ENCODE results near the gene SHISA6. TPM values are rescaled to one million over a fixed set of nuclear protein-coding genes. Genes with fewer than 3 reads are reported as not detected.

SHISA6 gene
- total RNA-seq, 1 experiment from 2014 or later, result not detected

GRCh38 chr17:11302401-11303186 is 61.6 kb downstream of the SHISA6 start:
- TF ChIP-seq POLR2AphosphoS5 (IDR thresholded peaks at IDR 0.05; ENCODE audit: low read depth, low read length) (no peak), CTCF (IDR thresholded peaks at IDR 0.05) (no peak), TCF7L2 (IDR thresholded peaks at IDR 0.05; ENCODE audit: low read depth, low read length) (no peak), SIN3A (IDR thresholded peaks at IDR 0.05; ENCODE audit: borderline replicate concordance, insufficient read depth, low read depth, low read length) (no peak), REST (IDR thresholded peaks at IDR 0.05; ENCODE audit: insufficient read depth in 1 of 2, low read depth in 2 of 2, low read length in 1 of 2) (no peak)
- BruUV-seq (replicated peaks), result no TSS peak
- Histone ChIP-seq H3K4me1 (ENCODE audit: control insufficient read depth, insufficient read depth, low read length) (no peaks in the 10 kb centered on the region), H3K27ac (ENCODE audit: low read length) (no peak overlapping the region), H3K4me3 (ENCODE audit: low read depth in 2 of 2, low read length in 2 of 2) (no peak overlapping the region), H3K9me3 (ENCODE audit: control insufficient read depth, insufficient read depth, low read depth, low read length) (no peaks in the 10 kb centered on the region), H3K27me3 (ENCODE audit: control insufficient read depth, insufficient read depth, low read length) (no peaks in the 10 kb centered on the region), H3K36me3 (ENCODE audit: control insufficient read depth, insufficient read depth, low read length) (no peaks in the 10 kb centered on the region)
- POLR2A ChIA-PET, result no interaction called here
- in situ Hi-C loops (cut with HindIII; ENCODE audit: low pct_unique_long_range_greater_than_20kb, low sequenced_read_pairs), result no loop called here
- intact Hi-C loops (cut with micrococcal nuclease; ENCODE audit: unreplicated experiment), result no loop called here
- CTCF ChIA-PET, result no interaction called here
- ATAC-seq, result no peak
- DNase-seq (ENCODE audit: low read depth, low spot score), result no peak

GRCh38 chr17:11303773-11304394 is 62.9 kb downstream of the SHISA6 start:
- no peaks in the 10 kb centered on the region for H3K9me3 ChIP-seq (ENCODE audit: control insufficient read depth, insufficient read depth, low read depth, low read length)
- ATAC-seq (no peak), DNase-seq (ENCODE audit: low read depth, low spot score) (no peak)
- in situ Hi-C loops (cut with HindIII; ENCODE audit: low pct_unique_long_range_greater_than_20kb, low sequenced_read_pairs), result no loop called here
- TF ChIP-seq SIN3A (IDR thresholded peaks at IDR 0.05; ENCODE audit: borderline replicate concordance, insufficient read depth, low read depth, low read length) (no peak), REST (IDR thresholded peaks at IDR 0.05; ENCODE audit: insufficient read depth in 1 of 2, low read depth in 2 of 2, low read length in 1 of 2) (no peak), CTCF (IDR thresholded peaks at IDR 0.05) (no peak), POLR2AphosphoS5 (IDR thresholded peaks at IDR 0.05; ENCODE audit: low read depth, low read length) (no peak), TCF7L2 (IDR thresholded peaks at IDR 0.05; ENCODE audit: low read depth, low read length) (no peak)
- no TSS peak for BruUV-seq (replicated peaks)
- intact Hi-C loops (cut with micrococcal nuclease; ENCODE audit: unreplicated experiment), result no loop called here
- ChIA-PET CTCF (no interaction called here), POLR2A (no interaction called here)
- no peak overlapping the region for H3K27ac ChIP-seq (ENCODE audit: low read length)
- no peaks in the 10 kb centered on the region for H3K27me3 ChIP-seq (ENCODE audit: control insufficient read depth, insufficient read depth, low read length)
- H3K4me1 ChIP-seq (ENCODE audit: control insufficient read depth, insufficient read depth, low read length), result no peaks in the 10 kb centered on the region
- no peaks in the 10 kb centered on the region for H3K36me3 ChIP-seq (ENCODE audit: control insufficient read depth, insufficient read depth, low read length)
- no peak overlapping the region for H3K4me3 ChIP-seq (ENCODE audit: low read depth in 2 of 2, low read length in 2 of 2)

Data from Panc1 (cell line).